ENCODE data around the gene SEMA5A.

- no peak for TF ChIP-seq EZH2 (optimal IDR thresholded peaks at IDR 0.05; ENCODE audit: low read depth, low read length)
- peak; percentile 34 for TF ChIP-seq CTCF (IDR thresholded peaks at IDR 0.05; ENCODE audit: low read length)
- no peak for TF ChIP-seq EZH2phosphoT487 (IDR thresholded peaks at IDR 0.05; ENCODE audit: low read length)
Measured at GRCh38 chr5:8993031-8993430, 552.8 kb downstream of the SEMA5A start.

Measured in MM.1S (cell line).